DMS79 treated with DMSO at 0.1 percent for 48 hours (cell line): ENCODE results near the gene PRR30.

Experiments used
- DNase-seq: peaks from one replicate; lab custom pipeline; 2025; lab: John Stamatoyannopoulos, UW

PRR30 gene

DNA sequence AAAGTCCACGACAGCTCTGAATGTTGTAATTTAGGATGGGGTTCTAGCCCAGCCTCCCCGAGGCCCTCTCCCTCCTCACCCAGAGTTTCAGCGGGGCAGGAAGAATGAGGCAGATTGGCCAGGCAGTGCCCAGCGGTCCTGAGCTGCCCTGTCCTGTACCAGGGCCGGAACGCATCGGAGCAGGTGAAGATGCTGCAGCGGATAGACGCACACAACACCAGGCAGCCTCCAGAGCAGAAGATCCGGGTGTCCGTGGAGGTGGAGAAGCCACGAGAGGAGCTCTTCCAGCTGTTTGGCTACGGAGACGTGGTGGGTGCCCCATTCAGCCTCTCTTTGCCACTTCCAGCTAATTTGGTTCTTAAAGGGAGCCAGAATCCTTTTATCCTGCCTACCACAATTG lies 41.9 kb downstream of the PRR30 start:
- DNase-seq = no peak

DNA sequence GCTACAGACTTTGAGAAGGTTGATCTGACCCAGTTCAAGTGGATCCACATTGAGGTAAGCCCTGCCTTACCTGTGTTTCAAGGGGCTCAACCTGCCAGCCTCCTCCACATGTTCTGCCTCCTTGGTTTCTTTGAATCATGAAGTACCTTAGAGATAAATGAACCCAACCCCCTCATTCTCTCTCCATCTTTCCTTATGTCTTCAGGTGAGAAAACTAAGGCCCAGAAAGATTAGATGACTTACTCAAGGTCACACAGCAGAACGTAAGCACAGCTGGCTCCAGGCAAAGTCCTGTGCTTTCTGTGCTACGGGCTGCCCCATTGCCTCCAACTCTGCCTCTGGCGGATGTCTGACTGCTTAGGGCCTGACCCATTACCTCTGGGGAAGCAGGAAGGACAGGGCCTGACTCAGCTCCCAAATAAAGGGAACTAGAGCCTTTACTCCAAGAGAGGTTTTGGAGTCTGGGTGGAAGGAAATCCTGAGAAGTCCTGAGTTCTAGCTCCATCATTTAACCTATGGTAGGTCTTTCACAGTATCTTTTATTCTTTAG lies 42.4 kb downstream of the PRR30 start:
- DNase-seq = no peak

DNA sequence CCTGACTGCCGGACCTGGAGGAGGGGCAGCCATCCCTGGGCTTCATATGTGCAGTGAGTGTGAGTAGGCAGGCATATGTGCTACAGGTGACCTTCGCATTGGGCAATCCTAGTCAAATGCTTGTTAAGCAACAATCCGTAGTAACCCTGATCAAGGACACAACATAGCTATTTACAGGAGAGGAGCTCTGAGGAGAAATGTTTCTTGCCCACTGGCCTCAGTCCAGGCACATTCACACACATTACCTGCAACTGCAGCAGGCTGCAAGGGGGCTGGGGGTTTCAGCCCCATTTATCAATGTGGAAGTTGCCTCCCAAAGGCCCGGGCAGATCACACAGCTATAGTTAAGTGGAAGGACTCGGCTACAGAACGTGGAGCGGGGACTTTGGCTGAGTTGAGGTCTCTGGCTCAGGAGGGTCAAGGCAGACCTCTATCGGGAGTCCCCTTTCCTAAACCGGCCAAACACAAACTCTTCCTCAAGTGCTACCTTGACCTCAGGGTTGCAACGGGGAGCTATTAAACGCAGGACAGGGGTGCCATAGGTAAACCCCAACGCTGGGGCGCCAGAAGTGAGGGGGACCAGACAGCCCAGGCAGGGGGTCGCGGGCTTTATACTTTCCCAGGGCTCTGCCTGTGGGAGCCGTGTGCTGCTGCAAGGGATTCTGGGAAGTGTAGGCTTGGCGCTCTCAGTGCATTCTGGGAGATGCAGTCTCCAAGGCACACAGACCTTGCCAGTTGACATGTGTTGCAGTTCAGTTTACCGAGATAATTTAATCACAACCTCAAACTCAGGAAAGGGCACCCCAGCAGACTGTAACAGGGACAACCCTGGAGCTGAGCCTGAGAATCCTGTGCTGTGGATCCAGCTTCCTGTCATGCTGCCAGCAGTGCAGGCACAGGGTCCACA lies 43.2 kb downstream of the PRR30 start:
- no peak for DNase-seq

DNA sequence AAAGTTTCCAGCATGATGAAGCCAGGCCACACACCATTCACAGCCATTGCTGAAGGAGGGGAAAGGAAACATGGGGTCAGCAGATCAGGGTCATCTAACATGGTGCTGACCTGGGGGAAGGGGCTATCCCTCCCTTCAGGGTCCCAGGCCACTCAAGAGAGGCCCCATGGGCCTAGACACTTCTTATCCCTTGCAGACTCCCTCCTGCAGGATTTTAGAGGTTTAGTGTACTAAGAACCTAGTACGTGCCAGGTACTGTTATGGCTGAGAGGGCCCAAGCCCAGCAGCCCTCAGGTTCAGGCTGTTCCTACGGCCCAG lies 43.8 kb downstream of the PRR30 start:
- no peak for DNase-seq

DNA sequence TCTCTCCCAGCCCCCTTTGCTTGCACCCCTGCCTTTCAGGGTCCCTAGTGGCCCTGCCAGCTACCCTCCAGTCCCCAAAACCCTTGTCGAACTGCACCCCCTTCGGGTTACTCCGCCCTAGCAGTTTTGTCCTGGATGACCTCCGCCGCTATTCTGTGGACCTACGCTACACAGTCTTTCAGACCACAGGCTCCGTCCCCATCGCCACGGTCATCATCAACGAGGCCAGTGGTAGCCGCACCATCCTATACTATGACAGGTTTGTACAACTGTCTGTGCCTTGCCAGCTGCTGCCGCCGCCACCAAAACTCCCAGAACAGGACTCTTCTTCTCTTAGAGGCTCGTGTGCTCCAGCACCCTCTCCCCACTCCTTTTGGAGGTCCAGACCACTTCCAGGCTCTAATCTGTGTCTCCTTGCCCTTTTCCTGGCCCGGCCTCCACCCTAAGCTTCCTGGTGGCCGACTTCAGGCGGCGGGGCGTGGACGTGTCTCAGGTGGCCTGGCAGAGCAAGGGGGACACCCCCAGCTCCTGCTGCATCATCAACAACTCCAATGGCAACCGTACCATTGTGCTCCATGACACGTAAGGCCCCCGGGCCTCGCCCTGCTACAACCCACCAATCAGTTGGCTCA lies 44.7 kb downstream of the PRR30 start:
- no peak for DNase-seq

DNA sequence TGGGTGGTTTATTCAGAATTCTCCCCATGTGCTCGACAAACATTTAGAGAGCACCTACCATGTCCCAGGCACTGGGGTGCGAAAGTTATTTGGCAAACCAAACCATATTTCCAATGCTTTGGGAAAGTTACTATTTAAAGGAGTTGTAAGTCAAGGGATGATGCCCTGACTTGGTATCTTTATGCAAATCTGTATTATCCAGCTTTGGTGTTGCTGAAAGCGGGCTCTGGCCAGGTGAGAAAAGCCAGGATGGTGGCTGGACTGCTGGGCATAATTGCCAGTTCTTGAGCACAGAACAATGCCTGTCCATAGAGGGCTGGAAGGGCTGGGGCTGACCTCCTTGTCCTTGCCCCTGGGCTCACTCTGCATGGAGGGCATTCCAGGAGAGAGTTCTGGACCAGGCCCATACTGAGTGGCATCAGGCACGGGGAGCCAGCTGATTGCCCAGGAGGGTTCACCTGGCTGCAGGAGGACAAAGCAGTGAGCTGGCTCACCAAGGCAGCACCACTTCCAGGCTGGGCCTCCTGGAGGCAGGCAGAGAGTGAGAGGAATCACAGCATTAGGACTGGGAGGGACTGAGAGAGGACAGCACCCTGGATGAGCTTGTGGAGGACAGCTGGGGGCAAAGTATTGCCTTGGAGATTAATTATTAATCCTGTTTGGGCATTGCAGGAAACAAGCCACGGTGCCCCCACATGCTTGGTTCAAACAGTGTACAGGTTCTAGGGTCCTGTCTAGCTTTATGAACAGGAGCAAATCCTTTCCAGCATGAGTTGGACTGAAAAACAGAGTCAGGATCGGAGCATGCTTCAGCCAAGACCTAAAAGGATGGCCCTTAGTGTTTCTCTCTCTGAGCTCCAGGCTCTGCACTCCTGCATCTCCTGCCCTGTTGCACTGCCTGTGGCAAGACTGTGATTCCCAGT lies 45.5 kb downstream of the PRR30 start:
- no peak for DNase-seq

DNA sequence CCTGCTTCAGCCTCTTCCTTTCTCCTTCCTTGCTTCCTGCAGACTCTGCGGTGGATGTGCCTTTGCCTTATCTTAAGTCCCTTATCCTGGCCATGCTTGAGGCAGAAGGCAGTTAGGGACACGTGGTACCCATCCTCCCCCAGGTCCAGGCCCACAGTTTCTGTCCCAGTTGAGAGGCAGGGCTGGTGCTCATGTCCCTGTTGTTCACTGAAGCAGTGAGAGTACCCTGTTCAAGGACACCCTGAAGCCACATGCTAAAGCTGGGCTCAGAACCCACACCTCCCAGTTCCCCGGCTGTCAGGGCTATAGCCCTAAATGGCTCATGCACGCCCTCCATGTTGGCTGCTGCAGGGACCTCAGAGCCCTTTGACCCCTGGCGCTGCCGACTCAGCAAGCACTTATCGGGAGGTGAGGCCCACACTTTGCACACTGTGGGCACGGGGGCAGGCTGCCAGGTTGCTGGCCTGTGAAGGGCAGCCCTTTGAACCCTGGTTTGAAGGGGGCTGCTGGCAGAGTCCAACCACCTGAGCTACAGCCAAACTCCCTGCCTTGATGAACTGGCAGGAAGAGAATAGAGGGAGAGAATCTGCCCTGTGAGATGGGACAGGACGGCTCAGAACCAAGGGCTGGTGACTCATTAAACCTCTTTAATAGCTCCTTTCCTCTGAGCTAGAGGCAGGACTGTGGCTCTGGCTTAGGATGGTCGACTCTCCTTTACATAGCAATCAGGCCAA lies 46.3 kb downstream of the PRR30 start:
- DNase-seq = no peak

DNA sequence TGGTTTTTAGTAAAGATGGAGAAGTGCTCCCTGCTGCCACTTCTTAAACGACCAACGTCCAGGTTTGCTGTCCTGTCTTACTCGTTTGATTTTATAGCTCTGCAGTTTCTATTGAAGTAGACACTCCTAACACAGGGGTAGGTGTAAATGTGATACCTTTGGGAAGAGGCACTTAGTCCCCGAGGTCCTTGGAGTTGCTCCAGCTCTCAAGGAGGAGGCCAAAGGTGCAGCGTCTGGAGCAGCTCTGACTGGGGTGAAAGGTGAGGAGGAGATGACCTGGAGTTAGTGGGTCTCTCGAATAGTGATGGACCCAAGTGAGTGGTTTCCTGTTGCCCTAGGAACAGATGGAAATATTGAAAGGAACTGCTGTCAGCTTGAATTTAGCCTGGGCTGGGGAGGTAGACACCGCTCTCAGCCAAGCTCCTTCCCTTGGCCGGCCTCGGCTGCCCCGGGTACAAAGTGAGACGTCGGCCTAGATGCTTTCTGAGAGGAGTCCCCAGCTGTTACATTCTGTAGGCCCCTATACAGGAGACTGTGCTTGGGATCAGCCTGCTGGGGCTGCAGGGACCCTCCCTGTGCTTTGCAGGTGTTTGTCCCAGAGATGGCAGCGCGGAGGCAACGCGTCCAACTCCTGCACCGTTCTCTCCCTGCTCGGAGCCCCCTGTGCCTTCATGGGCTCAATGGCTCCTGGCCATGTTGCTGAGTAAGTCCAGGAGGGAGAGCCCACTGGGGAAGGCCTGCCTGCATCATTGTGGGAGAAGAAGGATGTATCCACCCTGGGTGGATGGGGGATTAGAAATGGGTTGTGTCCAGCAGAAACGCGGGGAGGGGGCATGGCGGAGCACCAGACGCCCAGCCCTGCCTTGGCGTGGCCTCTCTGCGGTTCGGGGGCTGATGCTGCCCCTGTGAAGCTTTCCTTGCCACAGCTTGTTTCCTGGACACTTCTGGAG lies 47.2 kb downstream of the PRR30 start:
- DNase-seq = peak; percentile 33

DNA sequence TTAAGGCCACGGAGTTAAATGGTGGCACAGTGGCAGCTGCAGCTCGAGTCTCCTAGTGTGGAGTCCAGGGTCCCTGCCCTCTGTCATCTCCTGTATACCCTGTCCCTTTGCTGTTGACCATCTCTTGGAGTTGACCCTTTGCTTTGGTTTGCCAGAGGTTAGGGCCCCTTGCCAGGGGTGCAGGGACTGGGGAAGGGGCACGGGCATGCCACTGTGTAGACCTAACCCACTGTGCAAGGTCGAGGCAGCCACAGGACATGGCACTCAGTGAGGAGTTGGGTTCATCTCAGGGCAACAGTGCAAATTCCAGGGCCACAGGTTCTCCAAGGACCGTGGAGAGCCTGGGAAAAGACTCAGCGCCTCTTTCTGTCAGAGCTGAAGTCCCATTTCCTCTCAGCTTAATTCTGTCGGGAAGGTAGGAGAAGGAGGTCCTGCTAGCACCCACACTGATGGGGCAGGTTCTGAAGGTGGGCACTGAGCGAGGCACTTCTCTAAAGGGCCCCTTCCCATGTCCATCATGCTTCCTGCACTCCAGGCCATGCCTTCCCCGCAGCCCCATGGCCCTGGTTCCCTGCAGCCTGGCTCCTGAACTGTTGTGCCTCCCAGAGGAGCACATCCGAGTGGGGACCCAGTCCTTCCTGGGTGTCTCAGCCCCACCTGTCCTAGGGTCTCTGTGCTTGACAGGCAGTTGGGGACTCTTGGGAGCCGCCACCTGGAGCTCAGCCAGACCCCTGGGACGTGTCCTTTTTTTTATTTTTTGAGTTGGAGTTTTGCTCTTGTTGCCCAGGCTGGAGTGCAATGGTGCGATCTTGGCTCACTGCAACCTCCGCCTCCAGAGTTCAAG lies 49.9 kb downstream of the PRR30 start:
- no peak for DNase-seq

DNA sequence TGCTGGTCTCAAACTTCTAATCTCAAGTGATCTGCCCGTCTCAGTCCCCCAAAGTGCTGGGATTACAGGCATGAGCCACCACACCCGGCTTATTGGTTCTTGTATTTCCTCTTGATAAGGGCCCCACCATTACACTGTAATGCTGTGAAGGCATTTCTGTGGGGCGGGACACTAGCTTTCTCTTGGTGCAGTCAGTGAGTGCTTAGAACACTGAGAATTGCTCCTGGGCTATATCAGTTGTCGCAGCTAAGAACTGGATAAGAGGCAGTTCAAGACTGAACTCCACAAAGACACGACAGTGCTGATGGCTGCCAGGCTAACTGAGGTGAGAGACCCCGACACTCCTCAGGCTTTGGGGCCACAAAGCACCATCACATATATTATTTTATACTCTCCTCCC lies 50.6 kb downstream of the PRR30 start:
- no peak for DNase-seq

DNA sequence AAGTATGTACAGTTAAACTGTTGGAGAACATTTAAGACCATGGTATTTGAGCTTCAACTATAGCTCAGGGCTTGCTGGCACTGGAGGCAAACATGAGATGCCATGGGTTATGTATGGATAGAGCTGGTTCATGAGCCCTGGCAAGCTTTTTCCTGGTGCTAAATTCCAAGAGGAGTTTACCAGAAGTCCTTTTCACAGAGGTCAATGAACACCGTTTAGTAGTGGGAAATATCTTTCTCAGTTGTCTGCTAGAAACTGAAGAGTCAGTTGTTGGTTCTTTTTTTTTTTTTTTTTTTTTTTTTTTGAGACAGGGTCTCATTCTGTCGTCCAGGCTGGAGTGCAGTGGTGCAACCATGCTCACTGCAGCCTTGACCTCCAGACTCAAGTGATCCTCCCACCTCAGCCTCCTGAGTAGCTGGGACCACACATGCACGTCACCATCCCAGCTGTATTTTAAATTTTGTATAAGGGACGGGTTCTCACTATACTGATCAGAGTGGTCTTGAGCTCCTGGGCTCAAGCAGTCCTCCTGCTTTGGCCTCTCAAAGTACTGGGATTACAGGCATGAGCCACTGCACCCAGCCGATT lies 51.3 kb downstream of the PRR30 start:
- no peak for DNase-seq
